DND-41 (cell line): ENCODE results near the gene ADCY1.

Experiments used
- ATAC-seq: fragments of 200-7000 bp; cut with Tn5 transposase; 3 replicates; pipeline ENCODE4 v1.9.1; 2021; ENCODE audit warnings: low read depth; ENCODE audit not compliant: insufficient read depth
- DNase-seq: peaks from one replicate; pipeline ENCODE4 v3.0.0-alpha.2; 2020
- H2AFZ ChIP-seq: 2 replicates; pipeline ENCODE4 v1.6.0; 2012; ENCODE audit warnings: low read depth, low read length
- H3K27ac ChIP-seq: 2 replicates; pipeline ENCODE4 v1.5.1; 2012; ENCODE audit warnings: low read length, inconsistent platforms
- H3K27me3 ChIP-seq: fragments of 200-600 bp; sonication (generic); 2 replicates; pipeline ENCODE4 v1.6.0; 2012; ENCODE audit warnings: low read length, mild to moderate bottlenecking, inconsistent platforms; ENCODE audit not compliant: insufficient read depth, poor library complexity
- H3K36me3 ChIP-seq: 2 replicates; pipeline ENCODE4 v1.5.1; 2012; ENCODE audit warnings: low read length, inconsistent platforms; ENCODE audit not compliant: insufficient read depth
- H3K4me1 ChIP-seq: 2 replicates; pipeline ENCODE4 v1.5.1; 2012; ENCODE audit warnings: mild to moderate bottlenecking, low read length; ENCODE audit not compliant: insufficient read depth
- H3K4me2 ChIP-seq: 2 replicates; pipeline ENCODE4 v1.6.0; 2012; ENCODE audit warnings: mild to moderate bottlenecking, moderate library complexity, low read length, inconsistent platforms; ENCODE audit not compliant: insufficient read depth
- H3K4me3 ChIP-seq, 2 experiments: fragments of 200-600 bp in 1 of 2; shearing (Covaris generic) in 1 of 2; 2 replicates each; pipeline ENCODE4 v1.5.1; 2012 to 2016; ENCODE audit warnings: inconsistent platforms in 2 of 2, low read length in 2 of 2, mild to moderate bottlenecking in 2 of 2, low read depth in 1 of 2, moderate library complexity in 1 of 2
- H3K79me2 ChIP-seq: 2 replicates; pipeline ENCODE4 v1.6.0; 2012; ENCODE audit warnings: low read length, inconsistent platforms; ENCODE audit not compliant: insufficient read depth
- H3K9ac ChIP-seq: 2 replicates; pipeline ENCODE4 v1.6.0; 2012; ENCODE audit warnings: low read depth, mild to moderate bottlenecking, inconsistent platforms, low read length, moderate library complexity
- H3K9me3 ChIP-seq: 2 replicates; pipeline ENCODE4 v1.5.1; 2012; ENCODE audit warnings: low read length, moderate library complexity, mild to moderate bottlenecking, inconsistent platforms; ENCODE audit not compliant: insufficient read depth, severe bottlenecking
- H4K20me1 ChIP-seq: 2 replicates; pipeline ENCODE4 v1.6.0; 2012; ENCODE audit warnings: low read length; ENCODE audit not compliant: insufficient read depth
- EZH2 ChIP-seq: IDR thresholded peaks from 3 replicates; pipeline ENCODE4 v1.6.1; 2012; ENCODE audit warnings: borderline replicate concordance, low read depth, mild to moderate bottlenecking, moderate library complexity, low read length, inconsistent platforms; ENCODE audit not compliant: severe bottlenecking
- TF ChIP-seq, protein P1 (sequence below): IDR thresholded peaks from 2 replicates; pipeline ENCODE4 v1.5.1; 2012; ENCODE audit warnings: borderline replicate concordance, low read length, moderate library complexity, mild to moderate bottlenecking; ENCODE audit not compliant: poor library complexity, severe bottlenecking; ENCODE audit errors: extremely low read depth

Gene ADCY1

DNA sequence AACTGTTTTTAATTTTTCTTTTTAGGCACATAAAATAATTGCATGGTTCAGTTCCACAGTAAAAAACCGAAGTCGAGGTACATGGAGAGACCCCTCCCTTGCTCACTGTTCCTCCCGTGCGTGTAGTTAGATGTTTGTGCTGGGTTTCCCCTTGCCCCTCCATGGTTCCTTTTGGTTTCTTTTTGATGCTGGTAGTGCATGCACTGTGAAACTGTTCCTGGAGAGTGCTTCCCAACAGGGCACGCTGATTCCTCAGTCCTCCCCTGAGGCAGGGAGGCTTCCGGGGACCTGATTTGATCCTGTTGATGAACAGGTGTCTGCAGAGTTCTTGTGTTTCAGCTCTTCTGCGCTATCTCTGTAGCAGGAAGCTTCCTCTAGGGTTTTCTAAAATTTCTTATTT, 69.5 kb downstream of the ADCY1 start:
- no peak overlapping the region for H3K4me3 ChIP-seq
- no peak overlapping the region for H2AFZ ChIP-seq
- no peaks in the 10 kb centered on the region for H3K36me3 ChIP-seq
- H3K4me1 ChIP-seq, result no peaks in the 10 kb centered on the region
- H3K9me3 ChIP-seq, result no peaks in the 10 kb centered on the region
- H3K9ac ChIP-seq, result no peak overlapping the region
- ATAC-seq, result no peak
- H3K79me2 ChIP-seq, result no peaks in the 10 kb centered on the region
- H3K27me3 ChIP-seq, result no peaks in the 10 kb centered on the region
- H3K4me2 ChIP-seq, result no peak overlapping the region
- no peak for DNase-seq
- H3K27ac ChIP-seq, result no peak overlapping the region
- no peaks in the 10 kb centered on the region for H4K20me1 ChIP-seq
- no peak for TF ChIP-seq EZH2
- TF ChIP-seq, protein P1, sequence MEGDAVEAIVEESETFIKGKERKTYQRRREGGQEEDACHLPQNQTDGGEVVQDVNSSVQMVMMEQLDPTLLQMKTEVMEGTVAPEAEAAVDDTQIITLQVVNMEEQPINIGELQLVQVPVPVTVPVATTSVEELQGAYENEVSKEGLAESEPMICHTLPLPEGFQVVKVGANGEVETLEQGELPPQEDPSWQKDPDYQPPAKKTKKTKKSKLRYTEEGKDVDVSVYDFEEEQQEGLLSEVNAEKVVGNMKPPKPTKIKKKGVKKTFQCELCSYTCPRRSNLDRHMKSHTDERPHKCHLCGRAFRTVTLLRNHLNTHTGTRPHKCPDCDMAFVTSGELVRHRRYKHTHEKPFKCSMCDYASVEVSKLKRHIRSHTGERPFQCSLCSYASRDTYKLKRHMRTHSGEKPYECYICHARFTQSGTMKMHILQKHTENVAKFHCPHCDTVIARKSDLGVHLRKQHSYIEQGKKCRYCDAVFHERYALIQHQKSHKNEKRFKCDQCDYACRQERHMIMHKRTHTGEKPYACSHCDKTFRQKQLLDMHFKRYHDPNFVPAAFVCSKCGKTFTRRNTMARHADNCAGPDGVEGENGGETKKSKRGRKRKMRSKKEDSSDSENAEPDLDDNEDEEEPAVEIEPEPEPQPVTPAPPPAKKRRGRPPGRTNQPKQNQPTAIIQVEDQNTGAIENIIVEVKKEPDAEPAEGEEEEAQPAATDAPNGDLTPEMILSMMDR, result no peak

- H3K36me3 ChIP-seq, result no peaks in the 10 kb centered on the region
- no peaks in the 10 kb centered on the region for H3K79me2 ChIP-seq
- TF ChIP-seq, protein P1, result no peak
- no peak for TF ChIP-seq EZH2
- no peaks in the 10 kb centered on the region for H3K27me3 ChIP-seq
- H3K4me2 ChIP-seq, result no peak overlapping the region
- no peak overlapping the region for H3K4me3 ChIP-seq
- H4K20me1 ChIP-seq, result no peaks in the 10 kb centered on the region
- H3K4me1 ChIP-seq, result no peaks in the 10 kb centered on the region
- no peak overlapping the region for H2AFZ ChIP-seq
- no peak for DNase-seq
- no peaks in the 10 kb centered on the region for H3K9me3 ChIP-seq
- no peak for ATAC-seq
- no peak overlapping the region for H3K27ac ChIP-seq
- H3K9ac ChIP-seq, result no peak overlapping the region
Observed at GRCh38 chr7:45644237-45644636, 70.1 kb downstream of the ADCY1 start.

DNA sequence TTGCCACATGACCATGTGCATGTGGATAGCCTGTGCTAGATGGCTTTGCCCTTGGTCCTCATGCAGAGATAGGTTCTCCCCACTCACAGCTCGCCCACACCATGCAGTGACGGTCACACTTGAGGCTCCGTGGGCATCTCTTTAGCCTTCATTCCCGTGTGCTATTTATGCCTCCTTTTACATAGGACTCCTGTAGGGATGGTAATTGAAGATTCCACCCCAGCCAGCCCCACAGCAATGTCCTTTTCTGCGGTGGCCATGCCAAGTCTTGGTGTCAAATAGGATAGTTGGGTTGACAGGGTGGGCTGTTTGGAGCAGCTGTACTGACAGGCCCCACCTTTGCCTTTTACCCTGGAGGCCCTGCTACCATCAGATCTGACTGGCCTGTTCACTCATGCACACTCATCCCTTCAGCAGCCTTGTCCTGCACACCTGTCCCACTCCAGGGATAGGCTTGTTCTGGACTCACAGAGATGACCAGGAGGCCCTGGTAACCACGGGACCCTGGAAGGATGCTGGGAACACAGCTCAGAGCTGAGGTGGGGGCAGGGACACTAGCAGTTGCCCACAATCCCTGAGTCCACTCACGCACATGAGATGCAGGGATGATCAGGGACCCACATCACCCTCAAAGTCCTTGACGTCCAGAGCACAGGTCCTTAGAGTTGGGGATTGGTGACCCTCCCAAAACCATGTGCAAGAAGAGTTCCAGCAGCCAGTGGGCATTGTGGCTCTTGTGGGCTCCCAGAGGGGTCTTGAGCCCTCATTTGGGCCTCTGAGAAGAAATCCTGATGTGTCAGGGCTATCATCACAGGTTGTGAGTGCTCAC, 71.2 kb downstream of the ADCY1 start:
- Histone ChIP-seq H3K79me2 (no peaks in the 10 kb centered on the region), H4K20me1 (no peaks in the 10 kb centered on the region), H2AFZ (no peak overlapping the region), H3K9me3 (no peaks in the 10 kb centered on the region), H3K27me3 (no peaks in the 10 kb centered on the region), H3K4me2 (no peak overlapping the region), H3K4me3 (no peak overlapping the region), H3K4me1 (no peaks in the 10 kb centered on the region), H3K9ac (no peak overlapping the region), H3K27ac (no peak overlapping the region), H3K36me3 (no peaks in the 10 kb centered on the region)
- DNase-seq (no peak), ATAC-seq (no peak)
- TF ChIP-seq, protein P1, result no peak
- TF ChIP-seq EZH2, result no peak
